Activated CD4-positive, alpha-beta T cell treated with anti-CD3 and anti-CD28 coated beads, Interleukin-10, Interleukin-2, amounts not matched to agents 100 ng/mL and 50 ng/mL, durations not matched to agents 16 hours and 8 hours (primary cell): Measurements from ENCODE around the gene MEF2C.

Source experiments
- DNase-seq: peaks from one replicate; pipeline ENCODE4 v3.0.0-alpha.2; 2020

The MEF2C gene

GRCh38 chr5:88888291-88888690 lies 5.3 kb upstream of the MEF2C start:
- DNase-seq = no peak

DNA sequence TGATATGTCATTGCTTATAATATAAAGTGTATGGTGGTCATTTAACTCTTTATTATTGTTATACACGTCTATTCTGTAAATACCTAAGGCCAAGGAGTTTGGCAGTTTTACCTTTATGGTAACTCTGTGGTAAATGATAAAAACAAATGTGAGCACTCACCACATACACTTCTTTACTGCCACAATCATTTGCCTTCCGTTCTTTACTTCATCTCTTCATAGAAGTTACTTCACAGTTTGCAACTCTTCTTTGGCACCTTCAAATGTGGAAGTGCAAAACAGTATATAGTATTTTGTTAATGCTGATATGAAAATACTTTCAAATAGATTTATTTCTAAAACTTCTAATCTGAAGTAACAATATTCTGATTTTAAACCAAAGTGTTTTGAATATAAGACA lies 4.4 kb upstream of the MEF2C start:
- DNase-seq = no peak

DNA sequence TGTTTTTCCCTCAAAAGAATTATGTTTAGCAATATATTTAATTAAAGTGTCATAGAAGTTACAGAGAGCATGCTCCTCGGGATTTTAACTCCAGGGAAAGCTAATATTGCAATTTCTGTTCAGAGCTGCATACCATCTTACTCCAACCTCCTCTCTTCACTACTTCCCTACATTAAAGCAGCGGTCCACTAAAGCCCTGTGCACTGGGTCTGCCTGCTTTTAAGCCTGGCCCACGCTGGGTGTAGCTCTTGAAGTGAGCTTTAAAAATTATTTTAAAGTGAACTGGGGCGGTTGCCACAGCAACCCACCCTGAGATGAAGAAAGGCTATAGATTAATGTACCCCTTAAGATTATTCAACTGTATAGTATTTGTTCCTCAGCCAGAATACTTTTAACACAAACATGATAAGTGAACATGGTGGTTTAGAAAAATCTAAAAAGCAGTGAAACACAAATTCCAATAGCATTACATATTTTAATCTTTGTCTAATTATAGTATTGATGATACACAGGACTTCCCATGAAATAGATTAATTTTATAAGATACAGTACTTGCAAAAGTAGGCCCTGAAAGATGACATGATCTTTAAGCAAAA lies 3.9 kb upstream of the MEF2C start:
- DNase-seq = no peak

GRCh38 chr5:88886252-88886651 lies 3.3 kb upstream of the MEF2C start:
- no peak for DNase-seq

GRCh38 chr5:88885002-88885401 lies 2.0 kb upstream of the MEF2C start:
- no peak for DNase-seq

- DNase-seq = no peak
Observed at GRCh38 chr5:88884608-88884877, 1.6 kb upstream of the MEF2C start.

- no peak for DNase-seq
Observed at GRCh38 chr5:88883836-88884607, 1.0 kb upstream of the MEF2C start.

DNA sequence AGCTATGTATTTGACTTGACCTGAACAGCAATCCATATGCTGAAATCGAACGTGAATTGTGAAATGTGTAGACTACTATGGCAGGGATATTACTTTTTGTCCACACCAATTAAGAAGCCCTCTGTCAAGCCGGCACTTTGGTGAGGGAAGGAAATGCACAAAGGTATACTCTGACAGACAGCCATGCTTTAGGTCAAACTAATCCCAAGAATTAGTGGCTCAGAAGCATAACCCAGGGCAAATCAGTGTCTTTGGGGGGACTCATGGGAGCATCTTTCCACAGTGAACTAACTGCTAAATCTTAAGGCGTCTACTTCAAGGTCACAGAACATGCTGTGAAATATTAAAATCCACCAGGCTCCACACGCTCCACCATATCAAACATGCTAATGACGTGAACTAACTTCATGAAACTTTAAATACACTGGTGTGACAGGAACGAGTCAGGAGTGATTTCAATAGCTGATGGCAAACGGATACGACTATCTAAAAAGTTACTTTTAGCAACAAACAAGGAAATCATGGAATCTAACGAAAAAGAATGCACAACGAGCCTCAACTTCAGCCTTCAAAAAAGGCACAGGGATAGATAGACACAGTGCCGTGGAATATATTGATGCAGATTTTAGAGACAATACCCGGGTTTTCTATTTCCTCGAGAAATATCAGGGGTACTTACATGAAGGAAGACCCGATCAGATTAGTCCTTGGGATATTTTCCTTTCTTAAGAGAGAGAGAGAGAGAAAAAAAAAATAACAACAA lies 527 bp downstream of the MEF2C start:
- no peak for DNase-seq

DNA sequence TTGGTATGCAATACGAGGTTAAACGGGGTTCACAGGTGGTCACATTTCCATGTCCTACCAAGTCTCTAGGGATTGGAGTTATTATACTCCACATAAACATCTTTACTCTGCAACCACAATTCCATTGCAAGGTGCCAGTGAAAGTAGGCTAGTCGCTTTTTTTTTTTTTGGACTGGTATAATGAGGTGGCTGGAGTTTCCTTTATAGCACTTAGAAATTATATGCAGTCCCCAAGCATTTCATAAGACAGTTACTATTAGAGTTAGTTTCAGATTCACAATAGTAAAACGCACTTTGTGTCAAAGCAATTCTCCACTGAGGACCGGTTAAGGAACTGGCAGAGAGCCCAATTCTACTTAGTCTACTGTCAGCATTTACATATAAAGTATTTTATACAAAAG lies 1.4 kb downstream of the MEF2C start:
- DNase-seq = no peak

- no peak for DNase-seq
Observed at GRCh38 chr5:88880201-88880600, 2.8 kb downstream of the MEF2C start.

DNA sequence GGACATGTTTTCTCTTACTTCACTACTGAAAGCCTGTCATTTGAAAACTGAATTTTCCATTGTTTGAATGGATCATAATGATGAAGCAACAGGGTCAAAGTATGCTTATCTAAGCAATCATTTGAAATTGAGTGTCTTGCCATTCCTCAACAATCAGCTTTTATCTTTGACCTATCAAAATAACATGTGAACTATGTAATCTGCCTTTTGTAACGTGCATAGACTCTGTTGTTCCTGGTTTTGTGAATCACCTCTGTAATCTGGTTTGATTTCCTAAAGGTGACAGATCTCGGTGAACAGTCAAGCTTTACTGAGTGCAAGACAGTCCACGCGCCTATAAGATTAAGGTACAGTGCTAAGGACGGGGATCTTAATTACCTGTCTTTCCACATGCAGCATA lies 3.3 kb downstream of the MEF2C start:
- no peak for DNase-seq

DNA sequence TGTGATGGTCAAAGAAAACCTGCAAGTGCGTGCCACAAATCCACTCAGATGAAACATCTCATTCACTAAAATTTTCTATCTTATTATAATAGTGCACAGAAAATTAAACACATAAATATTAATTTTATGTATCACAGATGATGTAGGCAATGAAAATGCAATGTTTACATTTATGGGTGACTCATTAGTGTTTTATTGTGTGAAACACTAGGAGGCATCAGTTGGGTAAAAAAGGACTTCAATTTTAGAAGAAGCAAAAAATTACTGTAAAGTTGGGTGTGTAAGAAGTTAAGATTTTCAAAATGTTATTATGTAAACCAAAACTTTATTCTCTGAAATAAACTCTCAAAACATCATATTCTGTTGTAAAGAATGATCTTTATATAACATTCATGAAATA lies 4.0 kb downstream of the MEF2C start:
- DNase-seq = no peak

DNA sequence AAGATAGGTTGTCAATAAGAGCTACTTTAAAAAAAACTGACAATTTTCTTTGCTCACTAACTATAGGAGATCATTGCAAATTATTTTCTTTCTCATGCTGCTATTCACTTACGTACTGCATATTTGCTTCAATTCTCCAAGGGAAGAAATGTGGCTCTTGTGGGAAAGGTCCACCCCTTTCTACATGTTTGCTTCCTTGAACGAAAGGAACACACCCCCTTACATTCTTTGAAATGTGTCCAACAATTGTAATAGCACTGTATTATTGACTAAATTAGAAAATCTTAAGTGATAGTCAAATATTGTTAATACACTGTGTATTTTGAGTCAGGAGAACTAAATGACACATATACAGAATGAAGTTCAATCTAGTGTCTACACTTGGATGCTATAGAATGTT lies 5.2 kb downstream of the MEF2C start:
- no peak for DNase-seq

- no peak for DNase-seq
Observed at GRCh38 chr5:88876714-88877113, 6.3 kb downstream of the MEF2C start.

DNA sequence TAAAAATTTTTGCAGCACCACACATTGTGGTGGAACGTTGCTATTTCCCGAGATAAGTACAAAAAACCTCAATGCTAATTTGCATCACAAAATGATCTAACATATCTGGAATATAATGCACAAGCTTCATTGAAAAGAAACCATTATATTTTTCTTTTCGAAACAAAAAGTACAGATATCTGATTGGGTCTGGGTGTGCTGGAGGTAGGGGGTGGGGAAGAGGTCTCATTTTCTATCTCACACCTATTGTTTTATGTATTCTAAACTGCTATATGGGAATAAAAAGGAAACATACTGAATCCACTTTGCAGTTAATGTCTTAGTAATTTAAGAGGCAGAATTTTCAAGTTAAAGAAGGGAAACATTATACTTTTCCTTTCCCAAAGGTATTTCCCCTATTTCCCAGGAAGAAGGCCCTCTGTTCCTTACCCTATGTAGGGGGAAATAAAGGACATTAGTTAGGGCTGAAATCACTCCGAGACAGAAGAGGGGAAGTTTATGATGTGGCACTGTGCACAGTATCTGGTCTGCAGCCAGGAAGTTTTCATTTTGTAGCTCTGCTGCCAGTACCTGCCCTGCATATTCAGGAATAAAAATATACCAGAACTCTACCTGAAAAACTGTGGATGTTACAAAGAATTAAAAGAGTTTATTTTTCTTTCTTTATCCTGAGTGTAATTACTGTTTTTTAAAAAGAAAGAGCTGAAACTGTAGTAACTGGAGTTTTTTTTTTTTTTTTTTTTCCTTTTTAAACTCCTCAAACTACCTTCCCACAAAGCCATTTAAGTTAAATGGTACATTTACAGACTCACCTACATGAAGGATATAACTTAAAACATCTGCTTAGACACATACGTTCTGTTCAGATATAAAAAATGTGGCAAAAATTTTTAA lies 7.4 kb downstream of the MEF2C start:
- no peak for DNase-seq

DNA sequence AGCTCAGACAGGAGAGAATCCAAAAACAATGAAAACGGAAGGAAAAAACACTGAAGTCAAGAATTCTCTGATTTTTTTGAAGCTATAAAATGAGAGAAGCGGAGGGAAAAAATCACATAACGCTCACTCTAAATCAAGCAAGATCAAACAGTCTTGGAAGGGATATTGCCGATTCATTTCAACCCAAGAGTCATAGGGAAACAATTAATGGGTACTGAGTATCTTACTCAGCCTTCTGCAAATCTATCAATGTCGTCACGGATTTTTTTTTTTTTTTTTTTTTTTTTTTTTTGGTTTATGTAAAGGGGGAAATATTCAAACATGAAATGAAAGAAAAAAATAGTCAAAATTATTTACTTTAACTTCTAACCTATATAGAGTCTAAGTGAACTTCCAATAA lies 9.5 kb downstream of the MEF2C start:
- no peak for DNase-seq

DNA sequence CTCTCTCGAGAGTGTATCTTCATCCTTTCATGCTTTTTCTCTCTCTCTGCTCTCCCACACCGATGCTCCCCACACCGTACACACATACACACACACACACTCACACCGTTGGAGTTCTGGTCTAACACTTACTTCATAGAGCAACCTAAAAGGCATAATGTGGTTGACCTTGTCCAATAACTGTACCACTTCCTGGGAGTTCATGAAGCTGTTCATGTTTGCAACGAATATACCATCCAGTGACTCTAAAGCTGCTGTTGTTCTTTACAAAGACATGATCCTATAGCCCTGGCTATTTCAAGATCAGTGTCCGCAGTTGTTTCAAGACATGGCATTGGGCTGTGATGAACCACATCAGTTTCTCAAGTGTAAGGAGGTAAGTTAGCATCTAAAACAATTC lies 10.0 kb downstream of the MEF2C start:
- no peak for DNase-seq

GRCh38 chr5:88870285-88870684 lies 12.7 kb downstream of the MEF2C start:
- no peak for DNase-seq

GRCh38 chr5:88868468-88869068 lies 14.4 kb downstream of the MEF2C start:
- DNase-seq = no peak

- DNase-seq = no peak
Observed at GRCh38 chr5:88867638-88868037, 15.3 kb downstream of the MEF2C start.

DNA sequence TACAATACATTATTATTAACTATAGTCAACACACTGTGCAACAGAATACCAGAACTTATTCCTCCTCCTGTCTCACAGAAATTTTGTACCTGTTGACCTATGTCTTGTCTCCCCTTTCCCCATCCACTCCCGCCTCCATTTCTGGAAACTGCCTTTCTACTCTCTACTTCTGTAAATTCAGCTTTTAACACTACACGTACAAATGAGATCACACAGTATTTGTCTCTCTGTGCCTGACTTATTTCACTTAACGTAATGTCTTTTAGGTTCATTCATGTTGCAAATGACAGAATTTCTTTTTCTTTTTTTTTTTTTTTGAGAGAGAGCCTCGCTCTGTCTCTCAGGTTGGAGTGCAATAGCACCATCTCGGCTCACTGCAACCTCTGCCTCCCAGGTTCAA lies 19.5 kb downstream of the MEF2C start:
- DNase-seq = no peak

GRCh38 chr5:88862547-88863175 lies 20.3 kb downstream of the MEF2C start:
- DNase-seq = no peak

- DNase-seq = no peak
Observed at GRCh38 chr5:88861231-88861630, 21.8 kb downstream of the MEF2C start.
